Thymus (tissue), 11 donors: ENCODE results near the gene IGF1R. TPM values are rescaled to one million over a fixed set of nuclear protein-coding genes. Genes with fewer than 3 reads are reported as not detected.

Experiments used
- DNase-seq, 9 donors: peaks; one replicate each; pipeline ENCODE4 v3.0.0-alpha.2; 2013; ENCODE audit warnings: low spot score in 9 of 9, low read depth in 6 of 9, missing footprints in 1 of 9
- H3K27ac ChIP-seq, 2 donors: one replicate each; pipeline ENCODE4 v1.5.1; 2013; ENCODE audit warnings: control low read depth in 1 of 2, low read depth in 1 of 2, low read length in 1 of 2, mild to moderate bottlenecking in 1 of 2, moderate library complexity in 1 of 2
- H3K27me3 ChIP-seq, 2 donors: one replicate each; pipeline ENCODE4 v1.5.1; 2013; ENCODE audit warnings: low read length in 1 of 2; ENCODE audit not compliant: control insufficient read depth in 2 of 2, insufficient read depth in 1 of 2
- H3K36me3 ChIP-seq, 2 donors: one replicate each; pipeline ENCODE4 v1.5.1; 2013; ENCODE audit warnings: low read length in 1 of 2, mild to moderate bottlenecking in 1 of 2, moderate library complexity in 1 of 2; ENCODE audit not compliant: control insufficient read depth in 2 of 2, insufficient read depth in 2 of 2
- H3K4me1 ChIP-seq, 2 donors: one replicate each; pipeline ENCODE4 v1.5.1; 2013; ENCODE audit warnings: low read length in 2 of 2; ENCODE audit not compliant: control insufficient read depth in 2 of 2, insufficient read depth in 2 of 2
- H3K4me3 ChIP-seq, 2 donors: one replicate each; pipeline ENCODE4 v1.5.1; 2013; ENCODE audit warnings: low read length in 2 of 2, control low read depth in 1 of 2, mild to moderate bottlenecking in 1 of 2
- H3K9me3 ChIP-seq, 2 donors: one replicate each; pipeline ENCODE4 v1.5.1; 2013; ENCODE audit warnings: low read length in 1 of 2, mild to moderate bottlenecking in 1 of 2; ENCODE audit not compliant: control insufficient read depth in 2 of 2, insufficient read depth in 1 of 2
- WGBS: extraction: QIAGEN DNeasy Blood & Tissue Kit; methylation state at CpG from one replicate; pipeline ENCODE4 v1.1.7; 2013; 5-methylcytosine and 5-hydroxymethylcytosine counted together
- polyA plus RNA-seq: library from polyadenylated mRNA; stranded (reverse); fragments of 200-250 nt; gene quantifications from one replicate; pipeline ENCODE4 v1.2.3, GENCODE V29; 2013
- total RNA-seq: library from RNA; stranded (reverse); fragments of 120-200 nt; gene quantifications from one replicate; pipeline ENCODE4 v1.2.4, GENCODE V29; 2013
- donor health status: healthy.

IGF1R gene
- total and polyA plus RNA-seq, 2 donors = 10.0 to 11.0 TPM

DNA sequence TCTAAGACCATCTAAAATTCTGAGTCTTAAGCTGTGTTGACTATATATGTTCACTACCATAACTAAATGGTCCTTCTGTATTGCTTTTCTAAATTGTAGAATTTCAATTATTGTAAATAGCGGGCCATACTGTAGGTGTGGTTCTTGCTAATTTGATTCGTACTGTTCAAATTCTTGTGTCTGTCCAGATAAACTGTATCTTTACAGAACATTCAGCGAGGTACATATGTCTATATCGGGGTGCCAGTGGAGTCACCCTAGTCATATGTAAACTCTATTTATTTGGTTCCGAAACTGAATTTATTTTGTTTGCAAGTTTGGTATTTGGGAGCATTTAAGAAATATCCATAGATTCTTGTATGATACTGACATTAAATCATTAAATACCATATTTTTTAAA, 69.0 kb downstream of the IGF1R start:
- H3K4me3 ChIP-seq = no peak overlapping the region
- H3K27me3 ChIP-seq = no peaks in the 10 kb centered on the region
- no peak for DNase-seq
- WGBS = 98% methylated on average over 5 of the region's 5 CpGs
- peaks cover 0 to 3% of the 10 kb centered on the region in 2 donors for H3K36me3 ChIP-seq
- H3K27ac ChIP-seq = no peak overlapping the region
- no peaks in the 10 kb centered on the region for H3K9me3 ChIP-seq
- H3K4me1 ChIP-seq = peaks cover 48 to 80% of the 10 kb centered on the region in 2 donors

DNA sequence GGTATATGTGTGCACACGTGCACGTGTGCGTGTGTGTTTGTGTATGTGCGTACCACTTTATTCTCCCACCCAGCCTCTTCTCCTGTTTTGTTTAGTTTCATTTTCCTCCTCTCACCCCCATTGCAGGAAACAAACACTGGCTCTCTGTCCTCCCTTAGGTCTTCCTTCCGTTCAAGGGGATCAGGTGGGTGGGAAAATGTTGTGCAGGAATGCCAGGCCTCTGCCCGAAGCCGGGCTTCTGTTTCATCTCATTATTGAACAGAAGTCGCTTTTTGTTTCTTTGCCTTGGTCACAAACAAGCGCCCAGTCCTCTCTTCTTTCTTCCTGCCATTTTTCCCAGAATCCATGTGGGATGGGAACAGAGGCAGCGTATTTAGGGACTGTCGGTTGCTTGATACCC, 69.6 kb downstream of the IGF1R start:
- Histone ChIP-seq H3K27ac (no peak overlapping the region), H3K4me3 (no peak overlapping the region), H3K9me3 (no peaks in the 10 kb centered on the region), H3K4me1 (peaks cover 53 to 83% of the 10 kb centered on the region in 2 donors), H3K27me3 (no peaks in the 10 kb centered on the region), H3K36me3 (peaks cover 0 to 2% of the 10 kb centered on the region in 2 donors)
- no peak for DNase-seq
- 96% methylated on average over 11 of the region's 11 CpGs for WGBS

DNA sequence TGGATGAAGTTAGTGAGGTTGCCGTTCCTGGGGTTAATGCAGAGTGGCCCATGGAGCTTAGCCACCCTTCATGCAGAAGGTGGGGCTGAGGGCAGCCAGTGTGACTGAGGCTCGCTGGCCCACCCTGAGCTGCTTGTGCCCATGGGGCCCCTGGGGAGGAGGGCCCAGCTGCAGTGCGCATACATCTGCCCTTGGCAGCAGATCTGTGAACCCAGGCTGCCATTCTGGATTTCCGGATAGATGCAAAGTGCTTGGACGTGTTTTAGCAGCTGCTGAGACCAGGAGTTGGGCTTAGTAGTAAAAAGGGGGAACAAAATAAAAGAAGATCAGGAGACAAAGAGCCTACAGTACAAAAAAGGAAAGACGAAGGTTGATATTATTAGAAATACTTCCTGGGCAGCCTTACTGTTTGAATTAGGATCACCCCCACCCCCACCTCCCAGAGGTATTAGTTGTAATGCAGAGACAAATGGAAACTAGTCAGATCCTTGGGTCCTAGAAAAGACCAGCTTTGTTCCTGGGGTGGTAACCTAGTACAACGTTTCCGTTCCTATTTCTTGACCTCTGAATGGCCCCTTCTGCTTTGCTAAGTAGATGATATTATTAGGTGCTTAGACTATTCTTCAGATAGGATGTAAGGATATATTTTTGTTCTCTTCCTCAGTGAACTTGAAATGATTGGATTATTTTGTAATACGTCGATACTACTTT, 70.2 kb downstream of the IGF1R start:
- no peak for DNase-seq
- Histone ChIP-seq H3K27me3 (no peaks in the 10 kb centered on the region), H3K4me1 (peaks cover 48 to 79% of the 10 kb centered on the region in 2 donors), H3K9me3 (no peaks in the 10 kb centered on the region), H3K27ac (no peak overlapping the region), H3K4me3 (no peak overlapping the region), H3K36me3 (no peaks in the 10 kb centered on the region)
- WGBS = 77% methylated on average over 10 of the region's 10 CpGs

DNA sequence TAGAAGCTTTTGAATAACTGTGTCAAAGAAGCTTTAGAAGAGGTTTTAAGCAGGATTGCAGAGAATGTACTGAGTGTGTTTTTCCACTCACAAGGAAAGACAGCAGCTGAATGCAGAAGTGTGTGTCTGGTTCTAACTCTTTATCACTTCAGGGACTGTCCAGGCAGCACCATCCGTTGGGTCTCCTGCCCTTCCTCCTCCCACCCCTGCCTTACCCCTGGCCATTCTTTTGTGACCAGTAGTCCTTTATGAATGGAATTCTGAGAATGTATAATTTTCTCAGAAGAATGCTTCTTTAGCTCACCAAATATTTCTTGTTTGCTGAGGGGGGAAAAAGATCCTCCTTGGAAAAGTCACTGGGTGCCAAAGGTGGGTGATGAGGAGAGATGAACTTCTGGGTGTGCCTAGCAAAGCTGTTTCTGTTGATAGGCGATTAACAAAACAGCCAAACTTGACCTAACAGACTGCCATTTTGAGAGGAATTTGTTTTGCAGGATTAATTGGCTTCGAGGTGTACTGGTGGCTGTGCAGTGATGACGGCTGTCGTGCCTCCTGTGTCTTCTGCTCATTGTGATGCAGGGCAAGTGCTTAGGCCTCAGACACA, 70.9 kb downstream of the IGF1R start:
- no peaks in the 10 kb centered on the region for H3K9me3 ChIP-seq
- H3K27ac ChIP-seq = no peak overlapping the region
- H3K36me3 ChIP-seq = no peaks in the 10 kb centered on the region
- DNase-seq = no peak
- H3K4me3 ChIP-seq = no peak overlapping the region
- peaks cover 42 to 72% of the 10 kb centered on the region in 2 donors for H3K4me1 ChIP-seq
- no peaks in the 10 kb centered on the region for H3K27me3 ChIP-seq
- 96% methylated on average over 5 of the region's 5 CpGs for WGBS

DNA sequence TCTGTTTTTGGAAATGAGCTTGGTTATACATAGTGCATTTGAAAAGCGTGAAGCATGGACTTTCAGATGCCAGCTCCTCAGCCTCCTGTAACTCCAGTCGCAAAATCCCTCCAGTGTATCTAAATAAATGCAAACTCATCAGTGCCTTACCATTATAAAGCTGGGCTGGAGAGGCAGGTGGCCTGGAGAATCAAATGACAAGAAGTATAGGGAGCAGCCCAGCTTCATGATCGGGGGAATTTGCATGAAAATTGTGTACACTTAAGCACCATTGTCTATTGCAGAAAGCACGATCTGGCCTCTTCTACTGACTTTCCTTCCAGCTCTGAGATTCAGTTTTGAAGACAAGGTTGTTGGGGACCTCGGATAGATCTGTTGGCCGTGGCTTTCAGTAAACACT, 71.7 kb downstream of the IGF1R start:
- Histone ChIP-seq H3K27ac (peak overlapping the region in 1 of 2 donors; percentile 26), H3K36me3 (no peaks in the 10 kb centered on the region), H3K4me1 (peaks cover 37 to 65% of the 10 kb centered on the region in 2 donors), H3K27me3 (no peaks in the 10 kb centered on the region), H3K9me3 (no peaks in the 10 kb centered on the region), H3K4me3 (no peak overlapping the region)
- WGBS = 97% methylated on average over 6 of the region's 6 CpGs
- DNase-seq = no peak

DNA sequence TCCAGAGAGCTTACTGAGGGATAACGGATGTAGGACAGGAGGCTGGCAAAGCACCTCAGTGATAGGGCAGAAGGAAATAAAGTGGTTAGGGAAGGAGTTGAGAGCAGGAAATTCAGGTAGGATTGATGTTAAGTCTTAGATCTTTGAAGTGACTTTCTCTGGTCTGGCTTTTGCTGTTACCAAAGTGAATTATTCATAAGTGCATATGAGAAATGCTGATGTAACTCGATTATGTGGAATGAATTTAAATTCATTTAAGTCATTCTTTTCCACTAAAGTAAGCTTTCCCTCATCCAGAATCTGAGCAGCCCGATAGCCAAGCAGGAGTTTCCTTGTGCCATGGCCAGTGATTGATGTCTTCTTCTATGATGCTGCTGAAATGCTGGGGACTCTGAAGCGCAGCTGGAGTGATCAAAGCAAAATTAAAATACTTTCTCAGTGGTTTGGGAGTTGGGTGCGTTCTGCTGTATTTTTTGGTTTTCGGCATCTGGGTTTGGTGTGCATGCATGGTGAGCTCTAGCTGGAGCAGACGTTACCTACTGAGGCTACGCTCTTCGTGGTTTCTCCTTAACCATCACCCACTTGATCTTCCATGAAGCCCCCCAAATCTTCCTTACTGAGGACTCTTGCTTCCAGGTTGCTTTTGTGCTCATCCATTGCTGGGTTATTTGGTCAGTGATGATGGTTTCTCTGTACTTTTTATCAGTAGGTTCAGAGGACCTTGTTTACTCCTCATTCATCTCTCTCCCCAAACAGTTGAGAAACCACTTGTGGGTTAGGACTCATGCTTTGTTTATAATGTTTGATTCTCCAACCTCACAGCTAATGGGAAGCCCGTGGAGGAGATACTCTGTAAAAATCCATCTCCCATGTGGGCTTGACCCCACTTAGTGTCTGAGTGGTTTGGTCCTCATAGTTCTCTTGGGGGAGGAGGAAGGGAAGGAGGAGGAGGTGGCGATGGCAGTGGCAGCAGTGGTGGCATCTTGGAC, 72.5 kb downstream of the IGF1R start:
- Histone ChIP-seq H3K9me3 (no peaks in the 10 kb centered on the region), H3K27ac (peak overlapping the region in 1 of 2 donors; percentile 26), H3K4me1 (peaks cover 31 to 56% of the 10 kb centered on the region in 2 donors), H3K4me3 (no peak overlapping the region), H3K36me3 (no peaks in the 10 kb centered on the region), H3K27me3 (no peaks in the 10 kb centered on the region)
- peak in 1 of 9 donors; percentile 54 for DNase-seq
- 35% methylated on average over 11 of the region's 11 CpGs for WGBS

DNA sequence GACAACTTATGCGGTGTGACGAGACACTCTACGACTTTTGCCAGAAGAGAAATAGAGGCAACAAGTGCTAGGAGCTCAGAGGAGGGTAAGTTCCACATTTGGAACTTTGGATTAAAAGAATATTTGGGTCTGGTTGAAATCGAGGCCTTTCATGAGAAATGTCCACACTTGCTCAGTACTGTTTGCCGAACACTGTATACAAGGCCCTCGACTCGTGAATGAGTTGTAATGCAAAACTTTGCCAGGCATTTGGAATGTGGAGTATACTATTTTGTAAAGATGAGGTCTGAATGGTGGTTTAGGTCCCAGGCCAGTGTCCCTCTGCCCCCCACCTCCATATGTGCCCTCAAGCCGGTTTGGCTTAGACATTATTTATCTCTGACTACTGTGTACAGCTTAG, 73.9 kb downstream of the IGF1R start:
- no peaks in the 10 kb centered on the region for H3K9me3 ChIP-seq
- H3K36me3 ChIP-seq = no peaks in the 10 kb centered on the region
- no peak for DNase-seq
- H3K4me3 ChIP-seq = no peak overlapping the region
- no peak overlapping the region for H3K27ac ChIP-seq
- no peaks in the 10 kb centered on the region for H3K27me3 ChIP-seq
- peaks cover 22 to 44% of the 10 kb centered on the region in 2 donors for H3K4me1 ChIP-seq
- WGBS = 97% methylated on average over 8 of the region's 8 CpGs

DNA sequence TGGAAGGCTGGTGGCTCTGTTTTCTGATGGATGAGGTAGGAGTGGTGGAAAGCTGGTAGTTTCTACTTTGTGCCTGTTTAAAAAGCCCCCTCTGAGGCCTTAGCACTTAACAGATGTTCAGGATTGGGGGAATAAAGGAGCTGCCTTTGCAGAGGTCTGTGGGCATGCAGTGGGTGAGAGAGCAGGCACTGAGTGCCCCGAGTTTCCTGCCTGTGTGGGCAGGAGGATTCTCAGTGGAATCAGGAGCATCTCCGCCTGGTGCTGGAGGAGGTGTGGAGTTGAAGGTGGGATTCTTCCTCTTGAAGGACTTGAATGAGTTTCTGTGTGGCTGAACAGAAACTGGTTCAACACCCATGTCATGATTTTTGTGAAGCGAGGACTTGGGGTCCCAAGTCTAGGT, 74.3 kb downstream of the IGF1R start:
- Histone ChIP-seq H3K4me3 (no peak overlapping the region), H3K9me3 (no peaks in the 10 kb centered on the region), H3K27me3 (no peaks in the 10 kb centered on the region), H3K27ac (no peak overlapping the region), H3K36me3 (no peaks in the 10 kb centered on the region), H3K4me1 (peaks cover 22 to 48% of the 10 kb centered on the region in 2 donors)
- DNase-seq = no peak
- 75% methylated on average over 3 of the region's 3 CpGs for WGBS

DNA sequence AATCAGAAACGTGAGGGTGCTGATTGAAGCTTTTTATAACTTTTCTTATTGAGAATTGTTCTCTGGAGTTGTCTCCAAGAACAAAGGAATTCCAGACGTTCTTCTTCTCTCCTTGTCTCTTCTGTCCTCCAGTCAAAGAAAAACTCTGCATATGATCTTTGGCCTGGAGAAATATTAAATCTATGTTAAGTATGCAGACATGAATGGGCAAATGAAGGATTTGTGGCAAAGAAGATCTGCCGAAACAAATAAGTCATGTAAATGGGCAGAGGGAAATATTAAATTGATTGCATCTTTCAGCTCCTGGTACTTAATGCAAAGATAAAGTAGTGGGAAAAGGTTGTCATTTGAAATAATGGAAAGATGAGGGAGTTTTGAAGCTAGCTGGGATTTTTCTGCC, 74.9 kb downstream of the IGF1R start:
- H3K4me3 ChIP-seq = no peak overlapping the region
- H3K9me3 ChIP-seq = no peaks in the 10 kb centered on the region
- H3K4me1 ChIP-seq = peaks cover 22 to 47% of the 10 kb centered on the region in 2 donors
- no peaks in the 10 kb centered on the region for H3K27me3 ChIP-seq
- no peaks in the 10 kb centered on the region for H3K36me3 ChIP-seq
- 94% methylated on average over 3 of the region's 3 CpGs for WGBS
- DNase-seq = no peak
- no peak overlapping the region for H3K27ac ChIP-seq
